GM21515 (cell line): ENCODE data around the gene PTH1R.

Experiments
- ATAC-seq: cut with Tn5 transposase; IDR thresholded peaks from one replicate; pipeline ENCODE4 v1.9.1; 2021; ENCODE audit not compliant: unreplicated experiment

The PTH1R gene

GRCh38 chr3:46897829-46898320, 20.4 kb downstream of the PTH1R start:
- ATAC-seq, result no peak

DNA sequence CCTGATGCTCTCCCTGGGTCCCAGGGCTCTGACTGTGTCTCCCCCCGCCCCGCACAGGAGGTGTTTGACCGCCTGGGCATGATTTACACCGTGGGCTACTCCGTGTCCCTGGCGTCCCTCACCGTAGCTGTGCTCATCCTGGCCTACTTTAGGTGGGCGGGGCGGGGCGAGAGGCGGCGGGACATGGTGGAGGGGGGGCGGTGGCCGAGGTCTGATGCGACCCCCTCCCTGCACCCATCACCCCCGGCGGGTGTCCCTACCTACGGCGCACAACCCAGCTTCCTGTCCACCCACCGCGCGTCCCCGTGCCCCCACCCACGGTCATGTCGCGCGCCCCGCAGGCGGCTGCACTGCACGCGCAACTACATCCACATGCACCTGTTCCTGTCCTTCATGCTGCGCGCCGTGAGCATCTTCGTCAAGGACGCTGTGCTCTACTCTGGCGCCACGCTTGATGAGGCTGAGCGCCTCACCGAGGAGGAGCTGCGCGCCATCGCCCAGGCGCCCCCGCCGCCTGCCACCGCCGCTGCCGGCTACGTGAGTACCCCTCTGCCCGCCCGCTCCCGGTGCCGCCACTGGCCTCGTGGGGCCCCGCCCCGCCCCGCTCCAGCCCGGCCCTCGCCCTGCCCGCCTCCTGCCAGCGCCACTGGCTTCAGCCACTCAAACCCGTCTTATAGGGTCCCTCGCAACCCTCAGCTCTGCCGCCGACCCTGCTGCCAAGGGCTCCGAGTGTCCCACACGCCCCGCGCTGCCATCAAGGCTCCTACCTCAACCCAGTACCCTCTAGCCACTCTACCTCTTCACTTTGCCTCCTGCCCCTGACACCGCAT, 21.0 kb downstream of the PTH1R start:
- ATAC-seq, result no peak

DNA sequence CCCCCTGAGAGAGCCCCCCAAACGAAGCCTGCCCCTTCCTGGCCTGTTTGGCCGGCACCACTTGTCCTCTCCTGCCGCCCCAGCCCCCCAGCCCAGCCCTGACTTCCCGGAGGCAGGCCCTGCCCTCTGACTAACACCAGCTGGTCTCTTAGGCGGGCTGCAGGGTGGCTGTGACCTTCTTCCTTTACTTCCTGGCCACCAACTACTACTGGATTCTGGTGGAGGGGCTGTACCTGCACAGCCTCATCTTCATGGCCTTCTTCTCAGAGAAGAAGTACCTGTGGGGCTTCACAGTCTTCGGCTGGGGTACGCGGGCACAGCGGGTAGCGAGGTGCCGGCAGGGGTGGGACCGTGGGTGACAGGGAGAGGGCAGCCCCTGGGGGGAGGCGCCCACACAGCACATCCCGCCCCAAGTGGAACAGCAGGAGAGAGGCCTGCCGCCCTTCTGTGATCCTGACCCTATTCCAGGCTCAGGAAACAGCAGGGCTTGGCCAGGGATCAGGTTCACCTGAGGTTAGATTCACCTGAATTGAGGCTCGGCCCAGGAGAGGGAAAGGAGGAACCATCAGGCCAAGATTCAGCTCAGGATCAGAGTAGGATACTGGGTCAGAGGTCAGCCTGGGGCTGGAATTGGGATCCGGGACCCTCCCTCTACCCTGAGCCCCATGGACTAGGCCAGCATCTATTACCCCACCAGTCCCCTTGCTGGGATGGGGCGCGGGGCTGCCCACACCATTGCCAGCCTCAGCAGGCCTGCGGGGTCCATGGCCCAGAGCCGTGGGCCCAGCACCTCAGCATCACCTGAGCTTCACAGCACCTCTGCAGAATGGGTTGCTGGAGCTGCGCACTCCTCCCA, 21.9 kb downstream of the PTH1R start:
- no peak for ATAC-seq

DNA sequence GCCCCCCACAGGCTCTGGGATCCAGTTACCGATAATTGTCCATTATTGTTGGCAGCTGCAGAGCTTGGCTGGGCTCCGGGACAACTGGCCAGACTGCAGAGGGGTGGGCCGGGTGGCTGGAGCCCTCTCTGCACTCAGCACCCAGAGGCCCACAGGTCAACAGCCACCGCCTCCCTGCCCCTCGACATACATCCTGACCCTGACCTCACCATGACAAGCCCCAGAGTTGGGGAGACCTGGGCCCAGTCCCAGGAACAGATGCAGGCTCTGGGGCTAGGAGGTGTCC, 22.4 kb downstream of the PTH1R start:
- ATAC-seq, result no peak

DNA sequence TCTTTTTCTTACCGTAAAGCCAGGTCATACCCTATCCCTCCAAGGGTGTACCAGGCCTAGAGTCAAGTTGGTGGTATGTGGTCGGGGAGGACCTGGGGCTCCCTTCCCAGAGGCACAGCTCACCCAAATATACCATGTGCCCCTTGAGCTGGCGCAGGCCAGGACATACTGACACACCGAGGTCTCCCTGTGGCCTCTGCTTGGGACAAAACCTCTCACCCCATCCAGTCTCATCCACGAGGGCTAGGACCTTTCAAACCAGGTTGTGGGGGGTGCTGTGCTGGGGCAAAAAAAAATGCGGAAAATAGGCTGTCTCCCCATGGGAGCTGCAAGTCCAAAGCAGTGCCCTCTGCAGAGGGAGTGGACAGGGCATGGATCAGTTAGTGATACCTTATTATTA, 22.8 kb downstream of the PTH1R start:
- no peak for ATAC-seq

- ATAC-seq, result no peak
Observed at GRCh38 chr3:46901061-46901460, 23.5 kb downstream of the PTH1R start.

GRCh38 chr3:46901591-46902187, 24.2 kb downstream of the PTH1R start:
- ATAC-seq, result no peak

DNA sequence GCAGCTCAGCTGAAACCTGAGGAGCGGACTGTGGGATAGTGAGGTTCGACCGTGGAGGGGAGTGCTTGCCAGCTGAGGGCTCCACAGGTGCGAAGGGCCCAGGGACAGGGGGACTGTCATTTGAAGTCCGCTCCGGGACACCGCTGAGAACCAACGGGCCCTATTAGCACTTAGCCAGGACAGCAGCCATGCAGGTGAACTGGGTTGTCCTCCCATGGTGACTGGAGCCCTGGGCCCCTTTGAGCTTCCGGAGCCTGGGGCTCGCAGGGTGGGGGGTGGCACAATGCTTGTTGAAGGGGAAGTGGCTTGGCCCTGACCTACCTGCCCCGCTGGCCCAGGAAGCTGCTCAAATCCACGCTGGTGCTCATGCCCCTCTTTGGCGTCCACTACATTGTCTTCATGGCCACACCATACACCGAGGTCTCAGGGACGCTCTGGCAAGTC, 24.7 kb downstream of the PTH1R start:
- ATAC-seq, result no peak

DNA sequence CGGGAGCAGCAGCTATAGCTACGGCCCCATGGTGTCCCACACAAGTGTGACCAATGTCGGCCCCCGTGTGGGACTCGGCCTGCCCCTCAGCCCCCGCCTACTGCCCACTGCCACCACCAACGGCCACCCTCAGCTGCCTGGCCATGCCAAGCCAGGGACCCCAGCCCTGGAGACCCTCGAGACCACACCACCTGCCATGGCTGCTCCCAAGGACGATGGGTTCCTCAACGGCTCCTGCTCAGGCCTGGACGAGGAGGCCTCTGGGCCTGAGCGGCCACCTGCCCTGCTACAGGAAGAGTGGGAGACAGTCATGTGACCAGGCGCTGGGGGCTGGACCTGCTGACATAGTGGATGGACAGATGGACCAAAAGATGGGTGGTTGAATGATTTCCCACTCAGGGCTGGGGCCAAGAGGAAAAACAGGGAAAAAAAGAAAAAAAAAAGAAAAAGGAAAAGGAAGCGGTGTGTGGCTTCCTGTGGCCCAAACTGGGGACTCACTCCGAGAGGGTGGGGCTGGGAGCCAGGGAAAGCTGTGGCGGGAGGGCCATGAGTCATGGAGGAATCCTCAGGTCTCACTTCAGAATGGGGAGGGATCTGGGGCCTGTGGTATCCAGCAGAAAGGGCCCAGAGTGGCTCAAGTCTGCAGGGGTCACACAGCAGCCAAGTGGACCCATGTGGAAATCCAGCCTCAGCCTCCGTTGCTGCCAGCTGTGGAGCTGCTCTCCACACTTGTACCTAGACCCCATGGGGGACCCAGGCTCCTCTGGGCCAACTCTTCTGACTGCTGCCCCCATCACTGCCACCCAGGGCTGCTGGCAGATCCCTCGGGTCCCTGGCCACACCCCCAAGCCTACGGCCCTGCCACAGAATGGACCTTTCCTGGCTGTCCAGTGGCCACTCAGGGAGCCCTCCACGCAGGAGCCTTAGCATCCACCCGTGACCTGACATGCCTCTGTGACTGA, 26.1 kb downstream of the PTH1R start:
- no peak for ATAC-seq

DNA sequence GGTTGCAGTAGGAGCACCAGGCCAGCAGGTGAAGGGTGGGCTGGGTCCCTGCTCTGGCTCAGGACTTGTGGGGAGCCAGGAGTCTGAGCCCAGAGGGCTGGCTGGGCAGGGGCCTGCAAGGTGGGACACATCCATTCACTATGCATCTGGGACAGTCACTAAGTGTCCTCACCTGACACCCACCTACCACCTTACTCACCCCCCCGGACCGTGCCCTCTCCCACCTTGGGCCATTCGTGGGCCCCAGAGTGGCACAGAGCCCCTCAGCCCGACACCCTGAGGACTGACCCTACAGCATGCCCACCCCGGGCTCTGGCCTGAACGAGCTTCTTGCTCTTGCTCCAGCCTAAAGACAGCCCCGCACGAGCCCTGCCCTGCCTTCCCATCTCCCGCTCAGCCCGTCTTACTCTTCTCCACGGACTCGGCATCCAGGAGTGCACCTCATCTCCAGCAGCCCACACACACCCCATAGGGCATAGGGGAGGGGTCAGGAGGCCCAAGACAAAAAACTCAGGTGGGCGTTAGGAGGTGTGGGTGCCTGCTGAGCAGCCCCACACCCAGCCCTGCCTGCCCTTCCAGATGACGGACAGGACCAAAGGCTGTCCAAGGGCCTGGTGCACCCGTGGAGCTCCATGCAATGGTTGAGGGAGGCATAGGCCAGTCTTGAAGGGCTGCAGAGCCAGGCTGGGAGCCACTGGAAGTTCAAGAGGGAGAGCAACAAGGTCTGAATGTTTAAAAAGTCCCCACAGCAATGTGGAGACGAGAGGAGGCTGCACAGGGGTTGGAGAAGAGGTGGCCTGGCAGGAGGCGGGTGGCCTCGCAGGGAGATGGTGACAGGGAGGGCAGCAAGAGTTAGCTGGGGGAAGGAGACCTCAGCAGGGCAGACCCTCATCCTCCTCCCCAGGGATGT, 27.0 kb downstream of the PTH1R start:
- ATAC-seq, result no peak

DNA sequence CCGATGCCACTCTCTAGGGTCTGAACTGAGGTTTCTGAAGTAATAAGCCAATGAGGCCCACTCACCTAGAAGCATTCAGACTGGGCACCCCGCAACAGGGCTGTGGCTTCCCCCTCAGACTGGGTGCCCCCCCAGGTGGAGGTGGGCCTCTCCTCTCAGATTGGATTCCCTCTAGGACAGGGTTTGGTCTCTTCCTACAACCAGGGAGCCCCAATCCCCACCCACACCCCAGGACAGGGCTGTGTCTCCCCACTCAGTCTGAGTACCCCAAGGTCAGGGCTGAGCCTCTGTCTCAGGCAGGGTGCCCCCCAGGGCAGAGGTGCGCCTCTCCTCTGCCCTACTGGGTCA, 27.7 kb downstream of the PTH1R start:
- no peak for ATAC-seq

DNA sequence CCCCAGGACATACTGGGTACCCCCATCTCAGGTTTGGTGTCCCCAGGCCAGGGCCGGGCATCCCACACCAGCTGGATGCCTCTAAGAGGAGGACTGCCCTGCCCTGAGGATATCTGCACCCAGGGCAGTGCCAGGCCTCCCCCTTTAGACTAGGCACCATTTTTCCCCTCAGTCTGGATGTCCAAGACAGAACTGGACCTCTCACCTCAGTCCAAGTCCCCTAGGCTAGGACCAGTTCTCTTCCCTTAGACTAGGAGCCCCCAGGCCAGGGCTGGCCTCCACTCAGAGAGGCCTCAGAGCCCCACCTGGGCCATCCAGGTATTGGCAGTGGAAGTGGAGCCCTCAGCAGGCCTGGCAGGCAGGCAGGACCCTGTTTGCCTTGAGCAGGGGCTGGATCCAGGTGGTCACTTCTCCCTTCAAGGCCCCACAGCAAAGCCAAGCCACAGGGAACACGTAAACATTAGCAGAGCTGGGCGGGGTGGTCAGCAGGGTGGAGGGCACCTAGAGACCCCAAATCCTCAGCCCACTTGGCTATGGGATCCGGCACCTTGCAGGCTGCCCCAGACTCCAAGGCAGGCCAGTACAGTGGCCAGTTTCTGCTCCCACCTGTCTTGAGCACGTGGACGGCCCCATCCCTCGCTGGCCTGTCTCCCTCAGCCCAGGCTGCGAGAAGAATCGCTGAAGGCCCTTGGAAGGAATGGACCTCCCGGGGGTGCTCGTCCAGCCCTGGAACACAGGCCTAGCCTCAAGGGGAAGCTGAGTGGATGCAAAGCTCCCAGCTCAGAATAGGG, 28.3 kb downstream of the PTH1R start:
- ATAC-seq, result no peak

DNA sequence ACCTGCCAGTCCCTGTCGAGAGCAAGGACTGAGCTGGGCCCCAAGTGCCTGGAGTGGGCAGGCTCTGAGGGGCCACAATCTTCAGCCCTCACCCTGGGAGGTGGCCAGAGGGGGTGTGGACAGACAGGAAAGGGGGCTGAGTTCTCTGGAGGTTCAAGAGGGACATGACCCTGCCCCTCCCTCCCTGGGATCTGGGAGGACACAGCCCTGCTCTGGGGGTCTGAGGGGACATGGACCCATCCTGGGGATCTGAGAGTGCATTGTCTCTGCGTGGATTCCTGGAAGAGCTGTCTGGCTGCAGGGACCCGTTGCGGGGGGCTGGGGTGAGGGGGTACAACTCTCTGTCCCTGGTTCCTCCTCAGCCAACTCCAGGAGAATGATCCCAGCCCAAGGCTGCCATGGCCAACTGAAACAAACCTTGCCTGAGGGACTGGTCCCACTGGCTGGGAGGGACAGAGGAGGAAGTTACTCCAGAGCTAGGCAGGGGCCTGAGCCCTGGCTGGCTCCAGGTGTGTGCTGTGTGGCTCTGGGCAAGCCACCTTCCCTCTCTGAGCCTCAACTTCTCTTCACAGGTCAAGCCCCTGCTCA, 29.0 kb downstream of the PTH1R start:
- no peak for ATAC-seq

GRCh38 chr3:46907271-46907670, 29.8 kb downstream of the PTH1R start:
- no peak for ATAC-seq

GRCh38 chr3:46907960-46908293, 30.4 kb downstream of the PTH1R start:
- ATAC-seq, result no peak

DNA sequence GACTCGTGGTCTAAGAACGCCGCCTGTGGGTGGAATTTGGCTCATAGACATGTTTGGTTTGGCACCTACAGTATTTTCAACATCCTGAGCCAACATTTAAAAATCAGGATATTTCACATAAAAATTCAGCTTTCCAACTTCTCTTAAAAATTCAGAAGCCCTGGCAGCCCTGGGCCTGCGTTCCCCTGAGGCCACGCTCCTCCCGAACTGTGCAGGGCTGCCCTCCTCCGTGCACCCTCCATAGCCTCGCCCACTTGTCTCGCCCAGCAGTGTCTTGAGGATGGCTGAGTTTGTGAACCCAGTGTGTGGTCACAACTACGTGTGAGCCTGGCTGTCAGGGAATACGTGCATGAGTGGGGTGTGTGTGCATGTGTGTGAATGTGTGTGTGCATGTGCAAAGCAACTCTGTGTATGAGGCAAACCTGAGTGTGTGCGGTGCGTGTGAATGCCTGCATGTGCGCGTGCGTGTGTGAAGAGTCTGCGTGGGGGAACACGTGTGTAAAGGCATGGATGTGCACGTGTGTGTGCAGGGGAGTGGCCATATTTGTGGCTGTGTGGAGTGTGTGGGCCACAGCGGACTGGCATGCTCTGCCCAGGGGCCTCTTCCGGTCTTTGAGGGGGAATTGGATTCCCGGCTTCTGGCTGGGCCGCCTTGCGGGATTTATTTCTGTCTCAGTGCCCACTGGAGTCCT, 30.9 kb downstream of the PTH1R start:
- no peak for ATAC-seq

GRCh38 chr3:46908986-46909534, 31.5 kb downstream of the PTH1R start:
- no peak for ATAC-seq
